Urinary bladder (tissue), 4 donors: ENCODE measurements around the gene IHH. TPM values are rescaled to one million over a fixed set of nuclear protein-coding genes. Genes with fewer than 3 reads are reported as not detected.

Experiments
- DNase-seq: peaks from one replicate; pipeline ENCODE4 v3.0.0-alpha.2; 2015; ENCODE audit errors: extremely low spot score
- H3K27ac ChIP-seq: one replicate; pipeline ENCODE4 v1.5.1; 2013; ENCODE audit warnings: low read depth, mild to moderate bottlenecking, moderate library complexity
- H3K36me3 ChIP-seq: one replicate; pipeline ENCODE4 v1.6.1; 2013; ENCODE audit warnings: mild to moderate bottlenecking, moderate library complexity; ENCODE audit not compliant: insufficient read depth
- H3K4me1 ChIP-seq: one replicate; pipeline ENCODE4 v1.6.1; 2013; ENCODE audit warnings: mild to moderate bottlenecking, moderate library complexity; ENCODE audit not compliant: insufficient read depth
- H3K4me3 ChIP-seq: one replicate; pipeline ENCODE4 v1.5.1; 2013; ENCODE audit warnings: low read depth, low read length
- WGBS: extraction: QIAGEN DNeasy Blood & Tissue Kit; methylation state at CpG from one replicate; pipeline ENCODE4 v1.1.7; 2013; 5-methylcytosine and 5-hydroxymethylcytosine counted together
- polyA plus RNA-seq: library from polyadenylated mRNA; stranded (reverse); fragments of 200-250 nt; gene quantifications from one replicate; pipeline ENCODE4 v1.2.3, GENCODE V29; 2013
- small RNA-seq: library from RNA; depleted of rRNA; stranded (forward); fragments of <200 nt; gene quantifications from one replicate; pipeline ENCODE3, GENCODE V24; 2014
- total RNA-seq: library from RNA; depleted of rRNA; stranded (reverse); fragments of >200 nt; gene quantifications from one replicate; pipeline ENCODE4 v1.2.3, GENCODE V29; 2014
- donor health status: healthy with polysubstance abuse.
- donor health status: healthy.

IHH gene
- total and polyA plus RNA-seq, 2 donors, result 0.13 TPM; not detected in 1

DNA sequence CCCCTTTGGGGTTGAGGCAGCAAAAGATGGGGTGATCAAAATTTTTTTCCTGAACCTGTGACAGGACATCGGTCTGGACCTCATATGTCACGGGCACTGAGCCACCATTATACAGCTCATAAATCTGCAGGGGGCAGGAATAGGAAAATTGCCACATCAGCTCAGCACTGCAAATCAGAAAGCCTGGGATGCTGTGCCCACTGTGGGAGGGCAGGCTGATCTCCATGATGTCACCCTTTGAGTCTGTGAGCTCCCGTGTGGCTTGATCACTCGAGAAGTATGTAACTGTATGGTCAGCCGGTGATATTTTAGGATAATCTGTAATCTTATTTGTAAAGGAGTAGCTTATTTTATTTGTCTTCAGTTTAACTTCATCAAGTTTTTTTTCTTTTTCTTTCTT is 49.8 kb downstream of the IHH start:
- DNase-seq, result no peak
- WGBS, result 79% methylated on average over 5 of the region's 5 CpGs
- H3K27ac ChIP-seq, result no peak overlapping the region
- no peaks in the 10 kb centered on the region for H3K36me3 ChIP-seq
- H3K4me1 ChIP-seq, result no peaks in the 10 kb centered on the region
- H3K4me3 ChIP-seq, result no peak overlapping the region

DNA sequence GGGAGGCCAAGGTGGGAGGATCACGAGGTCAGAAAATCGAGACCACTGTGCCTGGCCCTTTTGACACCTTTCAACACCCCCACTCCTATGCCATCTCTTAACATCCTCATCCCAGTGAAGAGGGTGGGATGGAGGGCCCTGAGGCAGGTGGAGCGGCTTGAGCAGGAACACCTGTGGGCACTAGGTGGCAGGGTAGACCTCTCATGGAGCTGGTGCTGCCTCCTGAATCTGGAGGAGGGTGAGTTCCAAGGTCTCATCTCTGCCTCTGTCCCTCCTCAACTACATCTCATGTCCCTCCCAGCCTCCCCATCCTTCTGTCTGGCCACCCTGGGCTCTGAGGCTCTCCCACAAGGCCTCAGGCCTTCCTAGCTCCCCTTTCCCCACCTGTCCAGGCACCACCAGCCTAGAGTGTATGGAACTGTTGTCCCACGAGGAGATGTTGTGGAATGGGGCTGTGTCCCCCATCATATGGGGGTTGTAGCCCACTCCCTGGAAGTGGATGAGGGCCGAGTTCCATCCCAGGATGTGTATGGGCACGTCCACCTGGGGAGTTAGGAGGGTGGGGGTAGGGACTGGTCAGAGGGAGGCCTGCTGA is 50.5 kb downstream of the IHH start:
- H3K4me1 ChIP-seq, result no peaks in the 10 kb centered on the region
- no peak for DNase-seq
- H3K27ac ChIP-seq, result no peak overlapping the region
- WGBS, result 44% methylated on average over 6 of the region's 6 CpGs
- no peaks in the 10 kb centered on the region for H3K36me3 ChIP-seq
- no peak overlapping the region for H3K4me3 ChIP-seq

DNA sequence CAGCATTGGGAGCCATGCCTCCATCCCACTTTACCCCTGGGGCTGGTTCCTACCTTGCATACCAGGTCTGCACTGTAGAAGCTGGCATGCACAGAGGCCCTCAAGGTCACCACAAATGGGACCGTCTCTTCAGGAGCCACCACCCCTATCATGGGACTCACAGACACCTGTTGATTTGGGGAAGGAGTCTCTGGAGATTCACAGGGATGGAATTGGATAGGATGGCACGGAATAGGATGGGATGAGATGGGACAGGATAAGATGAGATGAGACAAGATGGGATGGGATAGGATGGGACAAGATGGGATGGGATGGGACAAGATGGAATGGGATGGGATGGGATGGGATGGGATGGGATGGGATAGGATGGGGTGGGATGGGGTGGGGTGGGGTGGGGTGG is 51.4 kb downstream of the IHH start:
- no peaks in the 10 kb centered on the region for H3K4me1 ChIP-seq
- H3K36me3 ChIP-seq, result no peaks in the 10 kb centered on the region
- no peak for DNase-seq
- WGBS, result 69% methylated on average over 2 of the region's 2 CpGs
- no peak overlapping the region for H3K27ac ChIP-seq
- H3K4me3 ChIP-seq, result no peak overlapping the region

Small RNA genes lying within 50 kb of the gene (small RNA-seq; reads per million reads assigned to genes)
- not detected for gene MIR3131
- not detected for gene RN7SL764P

Other genes with a start within 250 kb of the IHH start
- gene PRKAG3, start 229.1 kb downstream of the IHH start, total RNA-seq, result 1.2 TPM
- not detected for gene PRKAG3, start 229.1 kb downstream of the IHH start, polyA plus RNA-seq
- 0.16 TPM for gene WNT6, start 201.1 kb downstream of the IHH start, total RNA-seq
- gene WNT6, start 201.1 kb downstream of the IHH start, polyA plus RNA-seq, result 3.0 TPM
- gene WNT10A, start 180.1 kb downstream of the IHH start, total RNA-seq, result 1.9 TPM
- 1.2 TPM for gene WNT10A, start 180.1 kb downstream of the IHH start, polyA plus RNA-seq
- gene CDK5R2, start 101.3 kb downstream of the IHH start, total RNA-seq, result 0.16 TPM
- 0.23 TPM for gene CDK5R2, start 101.3 kb downstream of the IHH start, polyA plus RNA-seq
- not detected for gene FEV, start 75.7 kb downstream of the IHH start, total RNA-seq
- not detected for gene FEV, start 75.7 kb downstream of the IHH start, polyA plus RNA-seq
- gene CRYBA2, start 67.5 kb downstream of the IHH start, total RNA-seq, result not detected
- gene CRYBA2, start 67.5 kb downstream of the IHH start, polyA plus RNA-seq, result not detected
- not detected for gene CFAP65, start 19.4 kb downstream of the IHH start, total RNA-seq
- gene CFAP65, start 19.4 kb downstream of the IHH start, polyA plus RNA-seq, result not detected
- gene NHEJ1, start 99.9 kb upstream of the IHH start, total RNA-seq, result 13.3 TPM
- 17.6 TPM for gene NHEJ1, start 99.9 kb upstream of the IHH start, polyA plus RNA-seq
- 2.2 TPM for gene SLC23A3, start 109.1 kb upstream of the IHH start, total RNA-seq
- gene SLC23A3, start 109.1 kb upstream of the IHH start, polyA plus RNA-seq, result 0.79 TPM
- gene CNPPD1, start 116.0 kb upstream of the IHH start, total RNA-seq, result 23.0 TPM
- gene CNPPD1, start 116.0 kb upstream of the IHH start, polyA plus RNA-seq, result 77.7 TPM
- 34.7 TPM for gene RETREG2, start 117.4 kb upstream of the IHH start, total RNA-seq
- 65.4 TPM for gene RETREG2, start 117.4 kb upstream of the IHH start, polyA plus RNA-seq
- gene ZFAND2B, start 145.9 kb upstream of the IHH start, total RNA-seq, result 15.3 TPM
- 38.2 TPM for gene ZFAND2B, start 145.9 kb upstream of the IHH start, polyA plus RNA-seq
- gene ABCB6, start 158.0 kb upstream of the IHH start, total RNA-seq, result 25.7 TPM
- gene ABCB6, start 158.0 kb upstream of the IHH start, polyA plus RNA-seq, result 54.8 TPM
- gene ATG9A, start 168.7 kb upstream of the IHH start, total RNA-seq, result 20.7 TPM
- 54.6 TPM for gene ATG9A, start 168.7 kb upstream of the IHH start, polyA plus RNA-seq
- 30.6 TPM for gene ANKZF1, start 168.9 kb upstream of the IHH start, total RNA-seq
- gene ANKZF1, start 168.9 kb upstream of the IHH start, polyA plus RNA-seq, result 22.3 TPM
- gene GLB1L, start 184.5 kb upstream of the IHH start, total RNA-seq, result 12.0 TPM
- 6.5 TPM for gene GLB1L, start 184.5 kb upstream of the IHH start, polyA plus RNA-seq
- gene STK16, start 184.6 kb upstream of the IHH start, total RNA-seq, result 11.2 TPM
- gene STK16, start 184.6 kb upstream of the IHH start, polyA plus RNA-seq, result 36.3 TPM
- not detected for gene TUBA4B, start 192.3 kb upstream of the IHH start, total RNA-seq
- gene TUBA4B, start 192.3 kb upstream of the IHH start, polyA plus RNA-seq, result not detected
- gene TUBA4A, start 193.0 kb upstream of the IHH start, total RNA-seq, result 4.8 TPM
- gene TUBA4A, start 193.0 kb upstream of the IHH start, polyA plus RNA-seq, result 41.9 TPM
- gene DNAJB2, start 218.4 kb upstream of the IHH start, total RNA-seq, result 38.7 TPM
- 76.9 TPM for gene DNAJB2, start 218.4 kb upstream of the IHH start, polyA plus RNA-seq
- gene PTPRN, start 248.5 kb upstream of the IHH start, total RNA-seq, result 1.0 TPM
- 2.1 TPM for gene PTPRN, start 248.5 kb upstream of the IHH start, polyA plus RNA-seq